K562 (cell line): ENCODE measurements around the gene PLEKHA6. TPM values are rescaled to one million over a fixed set of nuclear protein-coding genes. Genes with fewer than 3 reads are reported as not detected.
A peak's percentile ranks its signal among the peaks of the same experiment; 100 is the strongest.

Experiments
- ATAC-seq: fragments of 200-7000 bp; cut with Tn5 transposase; 3 replicates; pipeline ENCODE4 v1.9.1; 2020; ENCODE audit warnings: moderate library complexity
- BruUV-seq: library from RNA; stranded (reverse); fragments of 400-500 nt; replicated peaks from 2 replicates; lab custom pipeline; 2021; lab: Mats Ljungman, UMichigan
- CTCF ChIA-PET: fragments of 300-600 bp; formaldehyde crosslinking; extraction: SDS; loops from one replicate; lab custom pipeline; 2021; ENCODE audit warnings: low intra/inter-chr PET ratio; lab: Yijun Ruan, JAX
- POLR2A ChIA-PET: fragments of 300-600, 350-650 bp; sonication (Branson Sonifier 250); formaldehyde crosslinking; extraction: SDS; loops from one replicate; lab custom pipeline; 2021; ENCODE audit warnings: antibody characterized with exemption, inconsistent platforms; lab: Yijun Ruan, JAX
- DNase-seq, 4 experiments: peaks; one replicate each; pipeline versions ENCODE4 v3.0.0 to v3.0.0-alpha.2; 2011 to 2018; ENCODE audit warnings: low spot score in 3 of 4, mixed read lengths in 3 of 4; ENCODE audit errors: extremely low read depth in 1 of 4
- FAIRE-seq: peaks from 2 replicates; lab custom pipeline; 2011; peaks lifted over from hg19 to GRCh38; lab: Jason Lieb, UNC
- H2AFZ ChIP-seq: 2 replicates; pipeline ENCODE4 v1.6.0; 2011; ENCODE audit warnings: low read depth, low read length, control low read depth, inconsistent platforms
- H3K27ac ChIP-seq: fragments of 200-600 bp; 3 replicates; pipeline ENCODE4 v1.8.0; 2011; ENCODE audit warnings: low read depth, mild to moderate bottlenecking, control low read depth, inconsistent platforms, low read length, moderate library complexity, mixed read lengths; ENCODE audit errors: extremely low read depth
- H3K27me3 ChIP-seq, 2 experiments: fragments of 300-600 bp in 1 of 2; 2 replicates in 1 of 2; 3 replicates in 1 of 2; pipeline versions ENCODE4 v1.6.0 to v1.8.0; 2011; ENCODE audit warnings: inconsistent platforms in 2 of 2, low read length in 2 of 2, mild to moderate bottlenecking in 1 of 2, mixed read lengths in 1 of 2, moderate library complexity in 1 of 2; ENCODE audit not compliant: control insufficient read depth in 2 of 2, insufficient read depth in 2 of 2
- H3K36me3 ChIP-seq: fragments of 300-600 bp; 3 replicates; pipeline ENCODE4 v1.8.0; 2011; ENCODE audit warnings: mild to moderate bottlenecking, low read length, inconsistent platforms; ENCODE audit not compliant: control insufficient read depth, insufficient read depth
- H3K4me1 ChIP-seq, 2 experiments: fragments of 200-600 bp in 1 of 2; replicated peaks in 1 of 2; 2 replicates in 1 of 2; 3 replicates in 1 of 2; pipeline versions ENCODE4 v1.5.1 to v1.8.0; 2011; ENCODE audit warnings: inconsistent platforms in 2 of 2, low read length in 2 of 2, mild to moderate bottlenecking in 1 of 2, mixed read lengths in 1 of 2, moderate library complexity in 1 of 2; ENCODE audit not compliant: control insufficient read depth in 2 of 2, insufficient read depth in 2 of 2
- H3K4me2 ChIP-seq: 2 replicates; pipeline ENCODE4 v1.6.1; 2011; ENCODE audit warnings: low read length, control low read depth, inconsistent platforms, mixed read lengths; ENCODE audit not compliant: insufficient read depth
- H3K4me3 ChIP-seq: fragments of 200-600 bp; sonication (generic), shearing (Covaris generic); 2 replicates; pipeline ENCODE4 v1.5.1; 2016; ENCODE audit warnings: control low read depth, inconsistent platforms
- H3K79me2 ChIP-seq: fragments of 200-600 bp; 3 replicates; pipeline ENCODE4 v1.8.0; 2011; ENCODE audit warnings: low read length, inconsistent platforms; ENCODE audit not compliant: control insufficient read depth, insufficient read depth
- H3K9ac ChIP-seq, 2 experiments: 2 replicates each; pipeline versions ENCODE4 v1.6.0 to v1.6.1; 2011; ENCODE audit warnings: low read depth in 2 of 2, low read length in 2 of 2, control low read depth in 1 of 2, inconsistent platforms in 1 of 2, mild to moderate bottlenecking in 1 of 2, mixed read lengths in 1 of 2; ENCODE audit not compliant: insufficient read depth in 1 of 2
- H3K9me1 ChIP-seq: one replicate; pipeline ENCODE4 v1.6.0; 2011; ENCODE audit warnings: inconsistent platforms, mild to moderate bottlenecking, low read length, moderate library complexity; ENCODE audit not compliant: control insufficient read depth, insufficient read depth
- H3K9me3 ChIP-seq: replicated peaks from 2 replicates; pipeline ENCODE4 v1.5.1; 2011; ENCODE audit warnings: low read depth, low read length, inconsistent platforms; ENCODE audit not compliant: control insufficient read depth, insufficient read depth
- H4K20me1 ChIP-seq: replicated peaks from 2 replicates; pipeline ENCODE4 v1.6.1; 2011; ENCODE audit warnings: low read length, inconsistent platforms, mixed read lengths; ENCODE audit not compliant: control insufficient read depth, insufficient read depth
- CBX5 ChIP-seq: IDR thresholded peaks from 2 replicates; pipeline ENCODE4 v1.6.1; 2014; ENCODE audit warnings: low read depth, borderline replicate concordance
- DMBX1 ChIP-seq: fragments of 250-450 bp; sonication (Bioruptor Pico); IDR thresholded peaks from 2 replicates; pipeline ENCODE4 v1.8.0; 2022; ENCODE audit warnings: inconsistent platforms, mild to moderate bottlenecking, moderate library complexity, borderline replicate concordance
- GABPA ChIP-seq: fragments of 200-800 bp; sonication (Bioruptor generic); conservative IDR thresholded peaks from 2 replicates; pipeline ENCODE4 v1.6.1; 2016; ENCODE audit warnings: low read depth, missing genetic modification characterization, missing compliant biosample characterization
- LEF1 ChIP-seq: fragments of 450-650 bp; IDR thresholded peaks from 2 replicates; pipeline ENCODE4 v1.6.1; 2016; ENCODE audit warnings: mild to moderate bottlenecking
- MAFG ChIP-seq: fragments of 450-650 bp; conservative IDR thresholded peaks from 2 replicates; pipeline ENCODE4 v1.6.1; 2016; ENCODE audit warnings: missing genetic modification characterization, missing compliant biosample characterization
- NFIC ChIP-seq: fragments of 450-650 bp; IDR thresholded peaks from 2 replicates; pipeline ENCODE4 v1.6.1; 2017; ENCODE audit warnings: mild to moderate bottlenecking, inconsistent platforms
- RBFOX2 ChIP-seq: fragments of 200-400 bp; formaldehyde crosslinking; IDR thresholded peaks from 2 replicates; pipeline ENCODE4 v1.6.1; 2017; ENCODE audit warnings: low read depth, mild to moderate bottlenecking, low read length, moderate library complexity
- RFX5 ChIP-seq: IDR thresholded peaks from 2 replicates; pipeline ENCODE4 v1.6.1; 2011; ENCODE audit warnings: low read depth, mild to moderate bottlenecking, improper control_type of control experiment, low read length
- SMARCC2 ChIP-seq: fragments of 450-650 bp; IDR thresholded peaks from 2 replicates; pipeline ENCODE4 v1.6.1; 2017; ENCODE audit warnings: antibody characterized with exemption, moderate library complexity, mild to moderate bottlenecking, low read depth
- SMARCE1 ChIP-seq: fragments of 450-650 bp; IDR thresholded peaks from 2 replicates; pipeline ENCODE4 v1.7.1; 2016; ENCODE audit warnings: mild to moderate bottlenecking
- TAF1 ChIP-seq: IDR thresholded peaks from 2 replicates; pipeline ENCODE4 v1.6.1; 2011; ENCODE audit warnings: mild to moderate bottlenecking, low read length, moderate library complexity; ENCODE audit not compliant: insufficient read depth, control insufficient read depth, severe bottlenecking; ENCODE audit errors: extremely low read depth
- UBTF ChIP-seq, 2 experiments: IDR thresholded peaks; 2 replicates each; pipeline ENCODE4 v1.6.1; 2012; ENCODE audit warnings: improper control_type of control experiment in 2 of 2, low read depth in 2 of 2, low read length in 2 of 2, borderline replicate concordance in 1 of 2
- ZBTB1 ChIP-seq: sonication (generic); formaldehyde crosslinking; IDR thresholded peaks from 2 replicates; pipeline ENCODE4 v1.8.1; 2023; ENCODE audit warnings: missing genetic modification reagents, low read depth, mild to moderate bottlenecking, borderline replicate concordance
- ZBTB34 ChIP-seq: fragments of 250-450 bp; sonication (Bioruptor Pico); IDR thresholded peaks from 2 replicates; pipeline ENCODE4 v1.8.0; 2021; ENCODE audit warnings: mild to moderate bottlenecking, moderate library complexity
- ZNF707 ChIP-seq: fragments of 250-450 bp; sonication (Bioruptor Pico); conservative IDR thresholded peaks from 2 replicates; pipeline ENCODE4 v1.8.0; 2022; ENCODE audit warnings: inconsistent platforms, mild to moderate bottlenecking, moderate library complexity
- WGBS: fragments of 100-300 bp; shearing (Covaris generic); methylation state at CpG from one replicate; pipeline ENCODE4 v1.1.6; 2016; ENCODE audit warnings: low coverage, mixed read lengths; ENCODE audit not compliant: insufficient coverage; ENCODE audit errors: missing lambda C conversion rate; 5-methylcytosine and 5-hydroxymethylcytosine counted together
- in situ Hi-C: fragments of 300-500 bp; cut with MboI; formaldehyde crosslinking; loops from 4 replicates; pipeline ENCODE4 v1.15.0; 2018; ENCODE audit warnings: inconsistent platforms, mixed read lengths
- intact Hi-C: fragments of 100-400 bp; cut with micrococcal nuclease; formaldehyde crosslinking; loops from 2 replicates; pipeline ENCODE4 v1.14.2; 2022
- polyA plus RNA-seq, 8 experiments: library from polyadenylated mRNA; depleted of rRNA in 4 of 8; stranded (reverse) in 5 of 8; unstranded in 3 of 8; fragments of >200 nt; fragmentation: Nextera tagmentation in 2 of 8; fragmentation: Illumina TruSeq in 1 of 8; extraction: Ambion mirVana in 2 of 8; extraction: Trizol in 1 of 8; gene quantifications; 2 replicates each; pipeline versions ENCODE4 v1.2.1 to v1.2.3, GENCODE V29; 2011 to 2014; ENCODE audit warnings: inconsistent platforms in 1 of 8, missing spikeins in 1 of 8
- total RNA-seq, 7 experiments: library from RNA; depleted of rRNA in 6 of 7; stranded (reverse); fragments of >200 nt in 6 of 7; fragmentation: Illumina TruSeq in 2 of 7; extraction: Trizol in 2 of 7; gene quantifications; 2 replicates each; pipeline versions ENCODE4 v1.2.1 to v1.2.3, GENCODE V29; 2011 to 2021; ENCODE audit warnings: low replicate concordance in 1 of 7

Gene PLEKHA6
- total and polyA plus RNA-seq, 9 of the 15 experiments (the other 6 are each of a cell fraction or from before 2014, with no cell fraction given), result under 0.01 to 0.33 (median 0.01) TPM; not detected in 4

- intact Hi-C loops, result no loop called here
- Histone ChIP-seq H3K9me1 (no peaks in the 10 kb centered on the region), H3K4me1 (peaks cover 4 to 7% of the 10 kb centered on the region in 2 experiments; a peak in 3 of 5 replicates), H3K36me3 (peaks cover 75% of the 10 kb centered on the region), H3K79me2 (peaks cover 83% of the 10 kb centered on the region), H3K9me3 (no peaks in the 10 kb centered on the region), H3K27me3 (no peaks in the 10 kb centered on the region), H4K20me1 (peaks cover 55% of the 10 kb centered on the region), H2AFZ (no peak overlapping the region), H3K27ac (no peak overlapping the region; the same call in 2 of the 3 replicates), H3K4me3 (peak overlapping the region; percentile 90), H3K4me2 (peak overlapping the region; percentile 99), H3K9ac (peak overlapping the region; percentile 29 to 95; a peak in 3 of 4 replicates)
- in situ Hi-C loops, result no loop called here
- BruUV-seq, result no TSS peak
- ATAC-seq (peak; percentile 37), DNase-seq (peak in 2 of 4 experiments; percentile 54 to 78), FAIRE-seq (no peak)
- POLR2A ChIA-PET, result interaction anchor here (0.9 to 5.8 kb wide), 6 partner anchors 9 to 644 kb away, joined by 3 to 87 read pairs (median 5); partner anchors contain the start of gene MDM4
- WGBS, result 0% methylated on average over 2 of the region's 2 CpGs
- CTCF ChIA-PET, result interaction anchor here (0.8 kb wide), 1 partner anchor 23 kb away, joined by 3 read pairs; no protein-coding TSS in a partner anchor
- TF ChIP-seq ZNF707 (CRISPR knock-in tag), result no peak
- TF ChIP-seq ZBTB34 (CRISPR knock-in tag), result no peak
- TF ChIP-seq SMARCE1, result no peak
- no peak for TF ChIP-seq GABPA
- TF ChIP-seq ZBTB1 (CRISPR knock-in tag), result no peak
- no peak for TF ChIP-seq UBTF (IDR thresholded peaks at IDR 0.05; ENCODE audit: borderline replicate concordance in 1 of 2, low read depth in 2 of 2, low read length in 2 of 2)
- TF ChIP-seq MAFG (tag), result no peak
- no peak for TF ChIP-seq TAF1
- no peak for TF ChIP-seq RFX5
- no peak; the same call in 1 of the 2 replicates for TF ChIP-seq RBFOX2
- 0 out of 2 replicates have a peak, but pooled peaks have one; percentile 13 for TF ChIP-seq DMBX1 (CRISPR knock-in tag)
- no peak for TF ChIP-seq CBX5
- TF ChIP-seq SMARCC2, result no peak
- TF ChIP-seq LEF1, result no peak
- TF ChIP-seq NFIC, result peak; percentile 88
Measured at GRCh38 chr1:204408074-204408507, 48.4 kb upstream of the PLEKHA6 start.
